HEK293 (cell line): Measurements from ENCODE around the gene FBL.

ENCODE experiments used
- CTCF ChIA-PET: fragments of 350-600 bp; formaldehyde crosslinking; extraction: SDS; loops from one replicate; lab custom pipeline; 2021; ENCODE audit warnings: antibody characterized with exemption; lab: Yijun Ruan, JAX
- POLR2A ChIA-PET: fragments of 300-600 bp; formaldehyde crosslinking; extraction: SDS; loops from one replicate; lab custom pipeline; 2020; ENCODE audit warnings: antibody characterized with exemption, inconsistent platforms; lab: Yijun Ruan, JAX
- H3K27ac ChIP-seq: fragments of 200-500 bp; sonication (Bioruptor generic); 2 replicates; pipeline ENCODE4 v1.5.1; 2014; ENCODE audit warnings: low read depth, low read length, control low read depth, inconsistent platforms; ENCODE audit errors: extremely low read depth
- H3K36me3 ChIP-seq, 2 experiments: fragments of 200-500 bp in 1 of 2; sonication (Bioruptor generic) in 1 of 2; 1 replicate in 1 of 2; 2 replicates in 1 of 2; pipeline ENCODE4 v1.5.1; 2014 to 2017; ENCODE audit warnings: inconsistent platforms in 2 of 2, low read length in 2 of 2; ENCODE audit not compliant: control insufficient read depth in 2 of 2, insufficient read depth in 1 of 2
- H3K4me1 ChIP-seq: fragments of 200-500 bp; sonication (Bioruptor generic); 2 replicates; pipeline ENCODE4 v1.5.1; 2014; ENCODE audit warnings: mild to moderate bottlenecking, low read length, inconsistent platforms; ENCODE audit not compliant: control insufficient read depth, insufficient read depth
- H3K4me3 ChIP-seq: 2 replicates; pipeline ENCODE4 v1.5.1; 2011; ENCODE audit warnings: low read depth, mild to moderate bottlenecking, control low read depth, low read length, moderate library complexity
- H3K9me3 ChIP-seq: fragments of 200-500 bp; sonication (Bioruptor generic); 2 replicates; pipeline ENCODE4 v1.5.1; 2014; ENCODE audit warnings: low read depth, low read length, inconsistent platforms; ENCODE audit not compliant: control insufficient read depth, insufficient read depth
- EGR2 ChIP-seq: fragments of 450-650 bp; formaldehyde crosslinking; IDR thresholded peaks from 2 replicates; pipeline ENCODE4 v1.5.1; 2016; ENCODE audit warnings: low read depth, missing biosample characterization, missing genetic modification characterization
- GLI2 ChIP-seq: fragments of 450-650 bp; formaldehyde crosslinking; IDR thresholded peaks from 2 replicates; pipeline ENCODE4; 2017; ENCODE audit warnings: missing biosample characterization, missing genetic modification characterization, low read depth, borderline replicate concordance
- GLIS1 ChIP-seq: fragments of 450-650 bp; formaldehyde crosslinking; IDR thresholded peaks from 2 replicates; pipeline ENCODE4 v1.5.1; 2016; ENCODE audit warnings: missing biosample characterization, missing genetic modification characterization
- OSR2 ChIP-seq: fragments of 450-650 bp; formaldehyde crosslinking; IDR thresholded peaks from 2 replicates; pipeline ENCODE4 v1.5.1; 2016; ENCODE audit warnings: missing biosample characterization, missing genetic modification characterization
- PRDM1 ChIP-seq: fragments of 450-650 bp; formaldehyde crosslinking; IDR thresholded peaks from 2 replicates; pipeline ENCODE4; 2016; ENCODE audit warnings: missing biosample characterization, missing genetic modification characterization
- SP2 ChIP-seq: fragments of 450-650 bp; formaldehyde crosslinking; IDR thresholded peaks from 2 replicates; pipeline ENCODE4 v1.5.1; 2016; ENCODE audit warnings: missing biosample characterization, missing genetic modification characterization
- TCF7L2 ChIP-seq: IDR thresholded peaks from 2 replicates; pipeline ENCODE4 v1.6.1; 2011; ENCODE audit warnings: low read depth, mild to moderate bottlenecking, inconsistent platforms, low read length, moderate library complexity, borderline replicate concordance
- ZBTB17 ChIP-seq: fragments of 450-650 bp; formaldehyde crosslinking; IDR thresholded peaks from 2 replicates; pipeline ENCODE4 v1.5.1; 2016; ENCODE audit warnings: missing biosample characterization, missing genetic modification characterization
- ZEB2 ChIP-seq: fragments of 450-650 bp; formaldehyde crosslinking; IDR thresholded peaks from 2 replicates; pipeline ENCODE4 v1.5.1; 2016; ENCODE audit warnings: missing biosample characterization, missing genetic modification characterization
- ZNF174 ChIP-seq: fragments of 450-650 bp; formaldehyde crosslinking; IDR thresholded peaks from 2 replicates; pipeline ENCODE4 v1.5.0; 2017; ENCODE audit warnings: missing biosample characterization, mild to moderate bottlenecking, missing genetic modification characterization
- ZNF211 ChIP-seq: fragments of 450-650 bp; formaldehyde crosslinking; IDR thresholded peaks from 2 replicates; pipeline ENCODE4 v1.5.1; 2016; ENCODE audit warnings: low read depth, missing biosample characterization, missing genetic modification characterization
- ZNF555 ChIP-seq: fragments of 450-650 bp; formaldehyde crosslinking; conservative IDR thresholded peaks from 2 replicates; pipeline ENCODE4 v1.5.1; 2017; ENCODE audit warnings: missing biosample characterization, mild to moderate bottlenecking, missing genetic modification characterization, inconsistent platforms
- ZNF658 ChIP-seq: fragments of 450-650 bp; formaldehyde crosslinking; IDR thresholded peaks from 2 replicates; pipeline ENCODE4; 2016; ENCODE audit warnings: missing biosample characterization, missing genetic modification characterization
- ZNF664 ChIP-seq: fragments of 450-650 bp; formaldehyde crosslinking; IDR thresholded peaks from 2 replicates; pipeline ENCODE4 v1.5.1; 2016; ENCODE audit warnings: missing biosample characterization, missing genetic modification characterization
- ZNF776 ChIP-seq: fragments of 450-650 bp; formaldehyde crosslinking; IDR thresholded peaks from 2 replicates; pipeline ENCODE4 v1.5.0; 2017; ENCODE audit warnings: missing biosample characterization, missing genetic modification characterization, borderline replicate concordance
- ZNF792 ChIP-seq: fragments of 450-650 bp; formaldehyde crosslinking; IDR thresholded peaks from 2 replicates; pipeline ENCODE4 v1.5.1; 2016; ENCODE audit warnings: missing biosample characterization, missing genetic modification characterization
- TF ChIP-seq, protein P1 (sequence below): fragments of 450-650 bp; formaldehyde crosslinking; IDR thresholded peaks from 2 replicates; pipeline ENCODE4 v1.5.1; 2016; ENCODE audit warnings: missing biosample characterization, missing genetic modification characterization
- TF ChIP-seq, protein P2 (sequence below): fragments of 450-650 bp; formaldehyde crosslinking; IDR thresholded peaks from 2 replicates; pipeline ENCODE4 v1.5.1; 2016; ENCODE audit warnings: missing biosample characterization, missing genetic modification characterization, low read depth
- TF ChIP-seq, protein P3 (sequence below): fragments of 450-650 bp; formaldehyde crosslinking; conservative IDR thresholded peaks from 2 replicates; pipeline ENCODE4 v1.5.1; 2016; ENCODE audit warnings: low read depth, missing biosample characterization, missing genetic modification characterization
- TF ChIP-seq, protein P4 (sequence below): fragments of 450-650 bp; formaldehyde crosslinking; IDR thresholded peaks from 2 replicates; pipeline ENCODE4 v1.5.1; 2016; ENCODE audit warnings: missing biosample characterization, missing genetic modification characterization
- TF ChIP-seq, protein P5 (sequence below): fragments of 450-650 bp; formaldehyde crosslinking; optimal IDR thresholded peaks from 2 replicates; pipeline ENCODE3; 2016; ENCODE audit warnings: missing biosample characterization, mild to moderate bottlenecking, missing genetic modification characterization

Gene FBL

DNA sequence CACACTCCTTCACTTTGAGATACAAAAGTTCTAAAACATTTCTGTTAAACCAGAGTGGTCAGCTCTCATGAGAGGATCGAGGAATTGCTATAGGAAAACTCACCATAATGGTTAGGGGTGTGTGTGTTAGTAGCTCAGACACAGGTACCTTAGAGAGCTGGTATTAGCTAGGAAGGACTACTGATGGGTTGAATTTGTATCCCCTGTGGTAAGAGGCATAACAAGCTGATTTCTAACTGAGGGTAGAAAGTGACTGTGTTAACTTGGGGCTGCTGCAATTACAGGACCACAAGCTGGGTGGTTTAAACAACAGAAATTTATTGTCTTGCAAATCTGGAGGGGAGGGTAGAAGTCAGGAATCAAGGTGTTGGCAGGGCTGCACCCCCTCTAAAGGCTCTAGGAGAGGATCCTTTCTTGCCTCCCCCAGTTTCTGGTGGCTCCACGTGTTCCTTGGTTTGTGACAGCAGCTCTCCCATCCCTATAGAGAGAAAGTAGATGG is 50.1 kb downstream of the FBL start:
- POLR2A ChIA-PET = interaction anchor here (0.6 kb wide), 1 partner anchor 134 kb away, joined by 3 read pairs; no protein-coding TSS in a partner anchor
- CTCF ChIA-PET = interaction anchor here (0.5 to 8.8 kb wide), 7 partner anchors 12 to 385 kb away, joined by 3 to 237 read pairs (median 4); partner anchors contain the start of gene FBL
- H3K36me3 ChIP-seq = peaks cover 0 to 10% of the 10 kb centered on the region in 2 experiments; a peak in 1 of 3 replicates

DNA sequence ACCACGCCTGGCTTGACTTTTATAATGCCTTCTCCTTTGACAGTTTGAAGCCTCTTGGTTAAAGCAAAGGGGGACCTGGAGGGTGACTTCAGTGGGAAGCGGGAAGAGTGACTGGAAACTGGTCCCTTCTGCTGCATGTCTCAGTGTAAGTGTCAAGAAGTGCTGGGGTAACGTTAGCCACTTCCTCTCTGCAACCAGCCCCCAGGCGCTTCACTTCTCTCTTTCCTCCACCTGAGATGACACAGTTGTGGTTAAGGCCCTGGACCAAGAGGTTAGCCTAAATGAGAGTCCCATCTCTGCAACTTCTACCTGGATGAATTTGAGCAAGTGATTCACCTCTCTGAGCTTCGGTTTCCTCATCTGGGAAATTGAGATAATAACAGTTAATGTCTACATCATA is 51.2 kb downstream of the FBL start:
- POLR2A ChIA-PET = interaction anchor here (0.7 kb wide), 2 partner anchors 14 to 359 kb away, joined by 3 to 4 read pairs; partner anchors contain the start of gene RPS16
- CTCF ChIA-PET = interaction anchor here (0.6 to 8.8 kb wide), 12 partner anchors 11 to 1434 kb away, joined by 3 to 237 read pairs (median 4); partner anchors contain the start of genes FBL and PSMC4
- Histone ChIP-seq H3K4me3 (no peak overlapping the region), H3K9me3 (peaks cover 2% of the 10 kb centered on the region), H3K4me1 (no peaks in the 10 kb centered on the region), H3K36me3 (peaks cover 0 to 10% of the 10 kb centered on the region in 2 experiments; a peak in 1 of 3 replicates), H3K27ac (no peak overlapping the region)
- TF ChIP-seq, protein P1, sequence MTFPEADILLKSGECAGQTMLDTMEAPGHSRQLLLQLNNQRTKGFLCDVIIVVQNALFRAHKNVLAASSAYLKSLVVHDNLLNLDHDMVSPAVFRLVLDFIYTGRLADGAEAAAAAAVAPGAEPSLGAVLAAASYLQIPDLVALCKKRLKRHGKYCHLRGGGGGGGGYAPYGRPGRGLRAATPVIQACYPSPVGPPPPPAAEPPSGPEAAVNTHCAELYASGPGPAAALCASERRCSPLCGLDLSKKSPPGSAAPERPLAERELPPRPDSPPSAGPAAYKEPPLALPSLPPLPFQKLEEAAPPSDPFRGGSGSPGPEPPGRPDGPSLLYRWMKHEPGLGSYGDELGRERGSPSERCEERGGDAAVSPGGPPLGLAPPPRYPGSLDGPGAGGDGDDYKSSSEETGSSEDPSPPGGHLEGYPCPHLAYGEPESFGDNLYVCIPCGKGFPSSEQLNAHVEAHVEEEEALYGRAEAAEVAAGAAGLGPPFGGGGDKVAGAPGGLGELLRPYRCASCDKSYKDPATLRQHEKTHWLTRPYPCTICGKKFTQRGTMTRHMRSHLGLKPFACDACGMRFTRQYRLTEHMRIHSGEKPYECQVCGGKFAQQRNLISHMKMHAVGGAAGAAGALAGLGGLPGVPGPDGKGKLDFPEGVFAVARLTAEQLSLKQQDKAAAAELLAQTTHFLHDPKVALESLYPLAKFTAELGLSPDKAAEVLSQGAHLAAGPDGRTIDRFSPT (tag by site-specific recombination) = no peak
- TF ChIP-seq, protein P2, sequence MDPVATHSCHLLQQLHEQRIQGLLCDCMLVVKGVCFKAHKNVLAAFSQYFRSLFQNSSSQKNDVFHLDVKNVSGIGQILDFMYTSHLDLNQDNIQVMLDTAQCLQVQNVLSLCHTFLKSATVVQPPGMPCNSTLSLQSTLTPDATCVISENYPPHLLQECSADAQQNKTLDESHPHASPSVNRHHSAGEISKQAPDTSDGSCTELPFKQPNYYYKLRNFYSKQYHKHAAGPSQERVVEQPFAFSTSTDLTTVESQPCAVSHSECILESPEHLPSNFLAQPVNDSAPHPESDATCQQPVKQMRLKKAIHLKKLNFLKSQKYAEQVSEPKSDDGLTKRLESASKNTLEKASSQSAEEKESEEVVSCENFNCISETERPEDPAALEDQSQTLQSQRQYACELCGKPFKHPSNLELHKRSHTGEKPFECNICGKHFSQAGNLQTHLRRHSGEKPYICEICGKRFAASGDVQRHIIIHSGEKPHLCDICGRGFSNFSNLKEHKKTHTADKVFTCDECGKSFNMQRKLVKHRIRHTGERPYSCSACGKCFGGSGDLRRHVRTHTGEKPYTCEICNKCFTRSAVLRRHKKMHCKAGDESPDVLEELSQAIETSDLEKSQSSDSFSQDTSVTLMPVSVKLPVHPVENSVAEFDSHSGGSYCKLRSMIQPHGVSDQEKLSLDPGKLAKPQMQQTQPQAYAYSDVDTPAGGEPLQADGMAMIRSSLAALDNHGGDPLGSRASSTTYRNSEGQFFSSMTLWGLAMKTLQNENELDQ (tag by site-specific recombination) = no peak
- no peak for TF ChIP-seq ZNF211 (tag by site-specific recombination)
- no peak for TF ChIP-seq GLI2 (tag by site-specific recombination)
- no peak for TF ChIP-seq ZNF555 (tag by site-specific recombination)
- no peak for TF ChIP-seq ZNF776 (tag by site-specific recombination)
- no peak for TF ChIP-seq SP2

More for the DNA sequence above, 50.1 kb downstream of the FBL start:
- Histone ChIP-seq H3K27ac (no peak overlapping the region), H3K9me3 (peaks cover 2% of the 10 kb centered on the region), H3K4me3 (no peak overlapping the region), H3K4me1 (no peaks in the 10 kb centered on the region)
- peak; percentile 28 for TF ChIP-seq GLIS1 (tag by site-specific recombination)
- no peak for TF ChIP-seq ZNF792 (tag by site-specific recombination)
- TF ChIP-seq TCF7L2 = no peak
- peak; percentile 63 for TF ChIP-seq ZBTB17 (tag by site-specific recombination)
- TF ChIP-seq, protein P3, sequence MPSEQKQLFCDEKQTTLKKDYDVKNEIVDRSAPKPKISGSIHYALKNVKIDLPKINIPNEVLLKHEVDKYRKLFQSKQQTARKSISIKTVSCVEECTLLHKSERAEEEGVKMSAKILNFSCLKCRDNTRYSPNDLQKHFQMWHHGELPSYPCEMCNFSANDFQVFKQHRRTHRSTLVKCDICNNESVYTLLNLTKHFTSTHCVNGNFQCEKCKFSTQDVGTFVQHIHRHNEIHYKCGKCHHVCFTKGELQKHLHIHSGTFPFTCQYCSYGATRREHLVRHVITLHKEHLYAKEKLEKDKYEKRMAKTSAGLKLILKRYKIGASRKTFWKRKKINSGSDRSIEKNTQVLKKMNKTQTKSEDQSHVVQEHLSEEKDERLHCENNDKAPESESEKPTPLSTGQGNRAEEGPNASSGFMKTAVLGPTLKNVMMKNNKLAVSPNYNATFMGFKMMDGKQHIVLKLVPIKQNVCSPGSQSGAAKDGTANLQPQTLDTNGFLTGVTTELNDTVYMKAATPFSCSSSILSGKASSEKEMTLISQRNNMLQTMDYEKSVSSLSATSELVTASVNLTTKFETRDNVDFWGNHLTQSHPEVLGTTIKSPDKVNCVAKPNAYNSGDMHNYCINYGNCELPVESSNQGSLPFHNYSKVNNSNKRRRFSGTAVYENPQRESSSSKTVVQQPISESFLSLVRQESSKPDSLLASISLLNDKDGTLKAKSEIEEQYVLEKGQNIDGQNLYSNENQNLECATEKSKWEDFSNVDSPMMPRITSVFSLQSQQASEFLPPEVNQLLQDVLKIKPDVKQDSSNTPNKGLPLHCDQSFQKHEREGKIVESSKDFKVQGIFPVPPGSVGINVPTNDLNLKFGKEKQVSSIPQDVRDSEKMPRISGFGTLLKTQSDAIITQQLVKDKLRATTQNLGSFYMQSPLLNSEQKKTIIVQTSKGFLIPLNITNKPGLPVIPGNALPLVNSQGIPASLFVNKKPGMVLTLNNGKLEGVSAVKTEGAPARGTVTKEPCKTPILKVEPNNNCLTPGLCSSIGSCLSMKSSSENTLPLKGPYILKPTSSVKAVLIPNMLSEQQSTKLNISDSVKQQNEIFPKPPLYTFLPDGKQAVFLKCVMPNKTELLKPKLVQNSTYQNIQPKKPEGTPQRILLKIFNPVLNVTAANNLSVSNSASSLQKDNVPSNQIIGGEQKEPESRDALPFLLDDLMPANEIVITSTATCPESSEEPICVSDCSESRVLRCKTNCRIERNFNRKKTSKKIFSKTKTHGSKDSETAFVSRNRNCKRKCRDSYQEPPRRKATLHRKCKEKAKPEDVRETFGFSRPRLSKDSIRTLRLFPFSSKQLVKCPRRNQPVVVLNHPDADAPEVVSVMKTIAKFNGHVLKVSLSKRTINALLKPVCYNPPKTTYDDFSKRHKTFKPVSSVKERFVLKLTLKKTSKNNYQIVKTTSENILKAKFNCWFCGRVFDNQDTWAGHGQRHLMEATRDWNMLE (tag by site-specific recombination) = no peak
- TF ChIP-seq ZNF664 (tag by site-specific recombination) = no peak
- TF ChIP-seq, protein P4, sequence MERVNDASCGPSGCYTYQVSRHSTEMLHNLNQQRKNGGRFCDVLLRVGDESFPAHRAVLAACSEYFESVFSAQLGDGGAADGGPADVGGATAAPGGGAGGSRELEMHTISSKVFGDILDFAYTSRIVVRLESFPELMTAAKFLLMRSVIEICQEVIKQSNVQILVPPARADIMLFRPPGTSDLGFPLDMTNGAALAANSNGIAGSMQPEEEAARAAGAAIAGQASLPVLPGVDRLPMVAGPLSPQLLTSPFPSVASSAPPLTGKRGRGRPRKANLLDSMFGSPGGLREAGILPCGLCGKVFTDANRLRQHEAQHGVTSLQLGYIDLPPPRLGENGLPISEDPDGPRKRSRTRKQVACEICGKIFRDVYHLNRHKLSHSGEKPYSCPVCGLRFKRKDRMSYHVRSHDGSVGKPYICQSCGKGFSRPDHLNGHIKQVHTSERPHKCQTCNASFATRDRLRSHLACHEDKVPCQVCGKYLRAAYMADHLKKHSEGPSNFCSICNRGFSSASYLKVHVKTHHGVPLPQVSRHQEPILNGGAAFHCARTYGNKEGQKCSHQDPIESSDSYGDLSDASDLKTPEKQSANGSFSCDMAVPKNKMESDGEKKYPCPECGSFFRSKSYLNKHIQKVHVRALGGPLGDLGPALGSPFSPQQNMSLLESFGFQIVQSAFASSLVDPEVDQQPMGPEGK = no peak
- peak; percentile 38; the same call in 1 of the 2 replicates for TF ChIP-seq PRDM1 (tag by site-specific recombination)
- TF ChIP-seq OSR2 = no peak
- TF ChIP-seq EGR2 = no peak
- TF ChIP-seq ZEB2 (tag by site-specific recombination) = no peak
- TF ChIP-seq ZNF174 = peak; percentile 78; the same call in 1 of the 2 replicates
- TF ChIP-seq ZNF658 (tag by site-specific recombination) = no peak
- TF ChIP-seq, protein P5, sequence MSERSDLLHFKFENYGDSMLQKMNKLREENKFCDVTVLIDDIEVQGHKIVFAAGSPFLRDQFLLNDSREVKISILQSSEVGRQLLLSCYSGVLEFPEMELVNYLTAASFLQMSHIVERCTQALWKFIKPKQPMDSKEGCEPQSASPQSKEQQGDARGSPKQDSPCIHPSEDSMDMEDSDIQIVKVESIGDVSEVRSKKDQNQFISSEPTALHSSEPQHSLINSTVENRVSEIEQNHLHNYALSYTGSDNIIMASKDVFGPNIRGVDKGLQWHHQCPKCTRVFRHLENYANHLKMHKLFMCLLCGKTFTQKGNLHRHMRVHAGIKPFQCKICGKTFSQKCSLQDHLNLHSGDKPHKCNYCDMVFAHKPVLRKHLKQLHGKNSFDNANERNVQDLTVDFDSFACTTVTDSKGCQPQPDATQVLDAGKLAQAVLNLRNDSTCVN = no peak
